Measurements from ENCODE around the gene CLHC1.

DNA sequence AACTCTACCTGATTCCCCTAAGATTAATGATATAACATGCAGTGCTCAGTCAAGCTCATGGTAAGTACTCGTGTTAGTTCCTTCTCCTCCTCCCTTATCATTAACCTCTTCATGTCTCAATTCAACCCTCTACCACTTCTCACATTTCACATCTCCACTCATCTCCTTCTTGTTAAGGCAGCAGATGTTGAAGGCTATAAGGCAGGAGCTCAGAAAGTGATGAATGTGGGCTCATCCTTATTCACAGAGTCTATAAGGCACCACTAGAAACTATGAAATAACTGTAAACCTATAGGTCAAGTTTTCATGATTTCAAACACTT lies 56.0 kb downstream of the CLHC1 start:
- TF ChIP-seq EZH2 (IDR thresholded peaks at IDR 0.05; ENCODE audit: borderline replicate concordance, insufficient read depth, low read depth, low read length, poor library complexity, severe bottlenecking) = no peak
- TF ChIP-seq, protein P1, sequence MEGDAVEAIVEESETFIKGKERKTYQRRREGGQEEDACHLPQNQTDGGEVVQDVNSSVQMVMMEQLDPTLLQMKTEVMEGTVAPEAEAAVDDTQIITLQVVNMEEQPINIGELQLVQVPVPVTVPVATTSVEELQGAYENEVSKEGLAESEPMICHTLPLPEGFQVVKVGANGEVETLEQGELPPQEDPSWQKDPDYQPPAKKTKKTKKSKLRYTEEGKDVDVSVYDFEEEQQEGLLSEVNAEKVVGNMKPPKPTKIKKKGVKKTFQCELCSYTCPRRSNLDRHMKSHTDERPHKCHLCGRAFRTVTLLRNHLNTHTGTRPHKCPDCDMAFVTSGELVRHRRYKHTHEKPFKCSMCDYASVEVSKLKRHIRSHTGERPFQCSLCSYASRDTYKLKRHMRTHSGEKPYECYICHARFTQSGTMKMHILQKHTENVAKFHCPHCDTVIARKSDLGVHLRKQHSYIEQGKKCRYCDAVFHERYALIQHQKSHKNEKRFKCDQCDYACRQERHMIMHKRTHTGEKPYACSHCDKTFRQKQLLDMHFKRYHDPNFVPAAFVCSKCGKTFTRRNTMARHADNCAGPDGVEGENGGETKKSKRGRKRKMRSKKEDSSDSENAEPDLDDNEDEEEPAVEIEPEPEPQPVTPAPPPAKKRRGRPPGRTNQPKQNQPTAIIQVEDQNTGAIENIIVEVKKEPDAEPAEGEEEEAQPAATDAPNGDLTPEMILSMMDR (IDR thresholded peaks at IDR 0.05) = no peak

Data from B cell (primary cell).